HG02798 (cell line): ENCODE measurements around the gene KRTAP10-5.
"Not testable (repeated sequence)": the region's sequence is repeated elsewhere in the genome, so short reads cannot be mapped to it uniquely, and the experiment has no call there.

ENCODE experiments used
- ATAC-seq: cut with Tn5 transposase; IDR thresholded peaks from one replicate; pipeline ENCODE4 v1.9.1; 2021; ENCODE audit warnings: mild to moderate bottlenecking; ENCODE audit not compliant: unreplicated experiment, poor library complexity

The KRTAP10-5 gene, protein sequence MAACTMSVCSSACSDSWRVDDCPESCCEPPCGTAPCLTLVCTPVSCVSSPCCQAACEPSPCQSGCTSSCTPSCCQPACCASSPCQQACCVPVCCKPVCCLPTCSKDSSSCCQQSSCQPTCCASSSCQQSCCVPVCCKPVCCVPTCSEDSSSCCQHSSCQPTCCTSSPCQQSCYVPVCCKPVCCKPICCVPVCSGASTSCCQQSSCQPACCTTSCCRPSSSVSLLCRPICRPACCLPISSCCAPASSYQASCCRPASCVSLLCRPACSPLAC

DNA sequence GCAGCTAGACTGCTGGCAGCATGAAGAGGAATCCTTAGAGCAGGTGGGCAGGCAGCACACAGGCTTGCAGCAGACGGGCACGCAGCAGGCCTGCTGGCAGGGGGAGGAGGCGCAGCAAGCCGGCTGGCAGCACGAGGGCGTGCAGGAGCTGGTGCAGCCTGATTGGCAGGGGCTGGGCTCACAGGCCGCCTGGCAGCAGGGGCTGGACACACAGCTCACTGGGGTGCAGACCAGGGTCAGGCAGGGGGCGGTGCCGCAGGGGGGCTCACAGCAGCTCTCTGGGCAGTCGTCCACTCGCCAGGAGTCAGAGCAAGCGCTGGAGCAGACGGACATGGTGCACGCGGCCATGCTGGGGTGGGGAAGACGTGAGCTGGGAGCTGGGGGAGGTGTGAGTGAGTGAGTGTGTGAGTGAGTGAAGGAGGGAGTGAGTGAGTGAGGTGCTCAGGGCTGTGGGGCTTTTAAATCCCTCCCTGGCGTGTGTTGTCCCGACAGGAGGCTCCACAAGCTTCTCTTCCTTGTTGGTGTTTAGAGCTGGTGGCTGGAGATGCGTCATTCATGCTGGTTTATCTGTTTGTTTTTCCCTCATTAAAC lies at the start of gene KRTAP10-5:
Gene KRTAP10-5 (minus strand): TSS at position 374 of the 591 bp plus-strand sequence. CDS start 26 bp downstream, at position 348.
- not testable (repeated sequence) for ATAC-seq

DNA sequence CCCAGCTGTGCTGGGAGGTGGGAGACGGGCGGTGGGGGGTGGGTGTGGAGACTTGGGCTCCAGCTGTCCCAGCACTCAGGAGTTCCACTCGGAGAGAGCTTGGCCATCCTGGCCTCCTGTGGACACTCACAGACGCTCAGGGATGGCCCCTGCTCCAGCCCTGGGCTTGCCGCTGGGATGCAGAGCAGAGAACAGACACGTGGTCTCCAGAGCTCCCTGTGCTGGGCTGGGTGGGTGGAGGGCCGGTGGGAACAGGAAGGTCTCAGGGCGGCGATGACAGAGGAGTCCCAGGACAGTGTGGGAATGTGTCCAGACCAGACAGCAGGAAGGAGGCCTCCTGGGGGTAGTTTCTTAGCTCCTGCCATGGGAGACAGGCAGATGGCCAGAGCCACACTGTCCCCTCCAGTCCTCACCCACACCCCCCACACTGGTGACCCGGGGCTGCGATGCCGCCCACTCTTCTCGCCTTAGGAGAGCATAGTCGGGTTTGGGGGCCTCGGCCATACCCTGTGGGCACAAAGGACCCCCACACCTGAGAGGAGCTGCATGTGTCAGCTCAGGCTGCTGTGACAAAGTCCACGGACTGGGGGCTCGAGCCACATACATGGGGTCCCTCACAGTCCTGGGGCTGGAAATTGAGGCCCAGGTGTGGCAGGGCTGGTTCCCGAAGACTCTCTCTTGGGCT lies 48.4 kb upstream of the KRTAP10-5 start:
- ATAC-seq: no peak

DNA sequence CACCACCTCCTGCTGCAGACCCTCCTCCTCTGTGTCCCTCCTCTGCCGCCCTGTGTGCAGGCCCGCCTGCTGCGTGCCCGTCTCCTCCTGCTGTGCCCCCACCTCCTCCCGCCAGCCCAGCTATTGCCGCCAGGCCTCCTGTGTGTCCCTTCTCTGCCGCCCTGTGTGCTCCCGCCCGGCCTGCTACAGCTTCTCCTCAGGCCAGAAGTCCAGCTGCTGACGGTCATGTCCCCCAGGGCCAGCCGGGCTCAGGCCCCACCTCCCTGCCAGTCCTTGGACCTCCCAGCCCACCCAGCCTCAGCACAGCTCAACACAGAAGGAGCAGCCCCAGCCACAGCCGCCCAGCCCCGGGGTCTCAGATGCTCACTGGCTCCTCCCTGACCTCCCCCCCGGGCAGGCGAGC lies 47.4 kb upstream of the KRTAP10-5 start:
- ATAC-seq: not testable (repeated sequence)

DNA sequence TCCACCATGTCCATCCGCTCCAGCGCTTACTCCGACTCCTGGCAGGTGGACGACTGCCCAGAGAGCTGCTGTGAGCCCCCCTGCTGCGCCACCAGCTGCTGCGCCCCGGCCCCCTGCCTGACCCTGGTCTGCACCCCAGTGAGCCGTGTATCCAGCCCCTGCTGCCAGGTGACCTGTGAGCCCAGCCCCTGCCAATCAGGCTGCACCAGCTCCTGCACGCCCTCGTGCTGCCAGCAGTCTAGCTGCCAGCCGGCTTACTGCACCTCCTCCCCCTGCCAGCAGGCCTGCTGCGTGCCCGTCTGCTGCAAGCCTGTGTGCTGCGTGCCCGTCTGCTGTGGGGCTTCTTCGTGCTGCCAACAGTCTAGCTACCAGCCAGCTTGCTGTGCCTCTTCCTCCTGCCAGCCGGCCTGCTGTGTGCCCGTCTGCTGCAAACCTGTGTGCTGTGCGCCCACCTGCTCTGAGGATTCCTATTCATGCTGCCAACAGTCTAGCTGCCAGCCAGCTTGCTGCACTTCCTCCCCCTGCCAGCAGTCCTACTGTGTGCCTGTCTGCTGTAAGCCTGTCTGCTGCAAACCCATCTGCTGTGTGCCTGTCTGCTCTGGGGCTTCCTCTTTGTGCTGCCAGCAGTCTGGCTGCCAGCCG lies 46.9 kb upstream of the KRTAP10-5 start:
- ATAC-seq: not testable (repeated sequence)

DNA sequence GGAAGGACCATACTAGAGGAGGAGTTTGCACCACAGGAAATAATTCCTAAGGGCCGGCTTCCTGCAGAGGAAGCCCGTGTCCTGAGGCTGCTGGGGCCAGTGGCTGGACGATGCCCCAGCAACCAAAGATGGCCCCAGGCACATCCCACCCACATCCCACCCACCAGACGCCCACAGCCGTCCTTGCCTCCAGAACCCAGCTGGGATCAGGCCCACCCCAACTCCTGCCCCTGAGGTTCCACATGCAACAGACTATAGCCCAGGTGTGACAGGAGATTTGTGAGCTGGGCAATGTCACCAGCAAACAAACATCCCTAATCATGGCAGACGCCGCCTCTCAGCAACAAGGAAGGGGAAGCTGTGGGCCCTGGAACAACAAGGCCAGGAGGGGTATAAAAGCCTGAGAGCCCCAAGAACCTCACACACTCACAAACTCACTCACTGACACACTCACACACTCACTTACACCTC lies 46.3 kb upstream of the KRTAP10-5 start, which contains the start of gene KRTAP10-9:
Gene KRTAP10-9 (plus strand): TSS at position 421 of the 471 bp plus-strand sequence. CDS start 79 bp downstream, outside the sequence.
- no peak for ATAC-seq

DNA sequence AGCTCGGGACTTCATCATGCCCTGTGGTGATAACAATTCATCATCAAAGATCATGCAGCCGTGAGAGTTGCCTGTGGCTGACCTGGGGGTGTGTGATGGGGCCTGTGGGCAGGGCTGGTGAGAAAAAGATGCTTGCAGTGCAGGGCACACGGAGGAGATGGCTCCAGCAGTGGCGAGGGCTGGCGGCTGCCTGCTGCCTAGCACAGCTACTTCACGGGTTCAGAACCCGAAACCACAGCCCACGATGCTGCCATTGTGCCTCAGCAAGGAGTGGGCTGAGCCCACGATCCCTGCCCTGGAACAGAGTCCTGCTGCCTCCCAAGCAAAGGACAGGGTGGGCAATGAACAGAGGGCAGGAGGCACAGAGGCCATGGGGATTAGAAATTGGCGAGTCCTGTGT lies 45.9 kb upstream of the KRTAP10-5 start:
- ATAC-seq: no peak

DNA sequence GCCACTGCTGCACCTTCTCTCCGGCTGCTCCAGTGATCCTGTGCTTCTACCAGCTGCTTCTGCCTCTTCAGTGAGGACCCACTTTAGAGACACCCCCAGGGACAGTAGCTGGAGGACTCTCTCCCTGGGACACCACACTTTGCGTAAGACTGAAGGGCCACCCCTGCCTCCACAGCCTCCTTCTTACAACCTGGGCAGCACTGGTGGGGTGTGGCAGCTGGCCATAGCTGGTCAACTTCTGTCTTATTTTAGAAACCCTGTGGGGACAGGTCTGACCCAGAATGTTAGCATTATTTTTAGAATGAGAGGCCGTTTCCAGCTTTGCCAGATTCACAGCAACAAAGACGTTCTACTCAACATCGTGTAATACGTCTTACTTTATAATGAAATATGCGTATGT lies 45.4 kb upstream of the KRTAP10-5 start:
- no peak for ATAC-seq

DNA sequence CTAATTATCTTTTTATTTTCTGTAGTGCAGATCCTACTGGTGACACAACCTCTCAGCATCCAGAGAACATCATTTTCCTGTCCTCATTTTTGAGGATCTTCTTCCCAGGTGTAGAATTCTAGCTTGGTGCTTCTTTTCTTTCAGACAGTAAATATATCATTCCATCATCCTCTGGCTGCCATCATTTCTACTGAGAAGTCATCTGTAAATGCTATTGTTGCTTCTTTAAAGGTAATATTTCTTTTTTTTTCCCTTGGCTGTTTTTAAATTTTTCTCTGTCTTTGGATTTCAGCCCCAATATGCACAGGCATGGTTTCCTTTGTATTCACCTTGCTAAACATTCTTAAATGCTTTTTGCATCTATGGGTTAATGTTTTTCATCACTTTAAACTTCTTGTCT lies 43.2 kb upstream of the KRTAP10-5 start:
- ATAC-seq: no peak

DNA sequence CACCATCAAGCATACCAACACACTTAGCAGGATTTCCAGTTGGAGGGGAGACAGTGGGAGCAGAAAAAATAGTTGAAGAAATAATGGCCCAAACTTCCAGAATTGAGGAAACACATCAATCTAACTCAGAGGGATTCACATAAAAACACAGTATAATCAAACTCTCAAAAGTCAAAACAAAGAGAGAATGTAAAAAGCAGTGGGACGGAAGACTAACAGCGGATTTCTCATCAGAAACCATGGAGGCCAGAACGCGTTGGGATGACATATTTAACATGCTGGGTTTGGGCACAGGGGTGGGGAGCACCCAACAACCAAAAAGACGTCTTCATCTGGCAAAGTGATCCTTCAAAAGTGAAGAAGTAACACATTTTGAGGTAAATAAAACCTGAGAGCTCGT lies 39.5 kb upstream of the KRTAP10-5 start:
- no peak for ATAC-seq

DNA sequence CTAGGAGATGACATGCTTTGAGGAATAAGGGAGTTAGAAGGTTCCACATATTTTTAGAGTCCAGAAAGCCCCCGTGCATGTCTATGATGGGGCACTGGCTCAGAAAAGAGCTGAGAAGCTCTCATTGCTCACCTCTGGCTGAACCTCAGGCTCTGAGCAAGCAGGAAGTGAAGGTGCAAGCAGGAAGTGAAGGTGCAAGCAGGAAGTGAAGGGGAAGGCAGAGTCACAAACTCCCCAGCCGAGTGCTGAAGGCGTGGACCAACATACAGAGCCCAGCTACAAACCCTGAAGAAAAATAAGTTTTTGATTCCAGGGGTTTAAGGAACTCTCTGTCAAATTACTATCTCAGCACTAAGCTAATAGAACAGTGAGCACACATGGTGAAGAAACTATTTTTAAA lies 38.5 kb upstream of the KRTAP10-5 start:
- ATAC-seq: no peak

DNA sequence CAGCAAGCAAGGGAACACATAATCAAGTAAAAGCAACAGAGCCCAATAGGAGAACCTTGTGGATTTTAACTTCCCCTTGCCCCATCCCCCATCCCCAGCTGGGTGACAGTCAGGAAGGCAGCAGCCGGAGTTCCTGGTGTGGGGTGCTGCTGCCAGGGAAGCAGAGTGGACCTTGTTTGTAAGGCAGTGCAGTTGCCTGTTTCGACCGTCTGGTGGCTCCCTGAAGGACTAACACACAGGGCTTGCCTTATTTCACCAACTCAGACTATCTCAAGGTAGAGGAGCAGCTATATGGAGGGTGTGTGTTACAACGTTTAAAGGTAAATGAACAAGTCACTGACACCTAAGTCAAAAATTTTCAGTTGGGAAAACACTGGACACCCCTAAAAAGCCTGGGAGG lies 38.1 kb upstream of the KRTAP10-5 start:
- ATAC-seq: no peak

DNA sequence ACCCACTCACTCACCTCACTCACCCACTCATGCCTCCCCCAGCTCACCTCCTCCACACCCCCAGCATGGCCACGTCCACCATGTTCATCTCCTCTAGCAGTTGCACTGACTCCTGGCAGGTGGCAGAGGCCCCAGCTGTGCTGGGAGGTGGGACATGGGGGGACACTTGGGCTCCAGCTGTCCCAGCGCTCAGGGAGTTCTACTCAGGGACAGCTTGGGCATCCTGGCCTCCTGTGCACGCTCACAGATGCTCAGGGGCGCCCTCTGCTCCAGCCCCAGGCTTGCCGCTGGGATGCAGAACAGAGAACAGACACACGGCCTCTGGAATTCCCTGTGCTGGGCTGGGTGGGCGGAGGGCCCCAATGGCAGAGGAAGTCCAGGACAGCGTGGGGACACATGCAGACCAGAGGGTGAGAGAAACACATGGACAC lies 36.7 kb upstream of the KRTAP10-5 start:
- no peak for ATAC-seq

DNA sequence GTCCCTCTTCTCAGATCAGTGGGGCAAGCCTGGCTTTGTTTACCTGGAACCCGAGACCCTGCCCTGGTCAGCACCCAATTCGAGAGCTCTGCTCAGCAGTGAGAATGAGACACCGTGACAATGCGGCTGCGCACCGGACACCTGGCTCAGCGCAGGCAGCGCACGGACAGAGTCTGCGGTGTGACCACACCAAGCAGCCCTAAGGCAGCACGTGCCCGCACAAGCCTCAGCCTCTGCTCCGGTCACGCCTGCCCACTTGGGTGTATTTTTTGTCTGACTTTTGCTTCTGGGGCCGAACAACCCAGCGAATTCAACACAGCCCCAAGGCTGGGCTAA lies 36.2 kb upstream of the KRTAP10-5 start:
- no peak for ATAC-seq

DNA sequence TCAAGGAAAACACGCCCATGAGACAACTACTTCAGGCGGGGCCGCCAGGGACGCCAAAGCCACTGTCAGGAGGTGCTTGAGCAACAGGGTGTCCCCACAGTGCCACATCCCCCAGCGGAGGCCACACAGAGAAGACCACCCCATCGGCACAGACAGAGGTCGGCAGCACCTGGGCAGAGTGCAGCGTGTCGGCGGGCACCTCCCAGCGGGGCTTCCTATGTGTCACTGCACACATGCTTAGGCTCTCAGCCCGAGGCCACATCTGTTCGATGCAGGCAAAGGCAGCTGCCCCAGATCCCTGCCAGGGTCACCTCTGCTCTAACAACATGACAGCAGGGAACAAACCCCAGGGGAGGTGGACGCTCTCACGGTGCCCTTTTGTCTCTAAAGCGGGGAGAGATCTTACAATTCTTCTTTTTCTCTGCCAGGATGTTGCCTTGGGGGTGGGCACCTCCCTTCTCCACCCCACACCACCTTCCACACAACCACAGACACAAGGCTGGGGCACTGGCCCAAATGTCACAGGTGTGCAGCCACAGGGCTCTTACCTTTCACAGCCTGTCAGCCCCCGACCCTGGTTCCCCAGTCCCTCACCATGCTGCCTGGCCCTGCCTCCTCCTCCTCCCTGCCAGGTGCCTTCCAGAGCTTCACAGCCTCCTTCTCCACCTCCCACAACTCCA lies 35.6 kb upstream of the KRTAP10-5 start:
- ATAC-seq: no peak

DNA sequence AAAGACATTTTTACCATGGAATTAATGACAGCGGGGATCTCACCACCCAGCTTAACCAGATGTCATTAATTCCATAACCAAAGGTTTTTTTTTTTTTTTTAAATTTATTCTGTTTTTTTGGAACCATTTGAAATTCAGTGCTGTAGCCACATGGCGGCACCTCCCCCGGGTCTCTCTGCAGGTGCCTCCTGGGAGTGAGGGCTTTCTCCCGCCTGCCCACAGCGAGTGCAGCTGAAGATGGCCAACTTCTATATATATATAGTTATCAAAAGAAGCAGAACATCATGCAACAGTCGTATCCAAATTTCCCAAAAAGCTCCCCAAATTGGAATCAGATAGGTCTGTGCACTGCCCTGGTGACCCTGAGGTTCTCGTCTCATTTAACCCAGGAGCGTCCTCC lies 35.1 kb upstream of the KRTAP10-5 start:
- ATAC-seq: no peak

DNA sequence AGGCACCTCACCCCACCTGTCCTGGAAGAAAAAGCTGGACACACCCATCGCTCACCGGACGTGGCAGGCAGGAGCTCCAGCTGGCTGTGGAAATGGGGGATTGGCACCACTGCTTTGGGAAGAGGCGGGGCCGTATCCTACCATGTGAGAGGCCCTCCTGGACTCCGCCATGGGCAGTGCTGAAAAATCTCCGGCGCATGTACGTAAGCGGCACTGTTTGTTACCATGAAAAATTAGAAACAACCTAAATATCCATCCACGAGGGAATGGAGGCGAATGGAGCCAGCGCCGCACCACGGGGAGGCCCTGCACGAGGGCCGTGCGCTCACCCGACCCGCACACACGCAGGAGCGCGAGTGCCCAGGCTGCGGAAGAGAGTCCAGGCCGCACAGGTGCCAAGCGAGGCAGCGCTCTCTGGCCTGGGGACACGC lies 34.6 kb upstream of the KRTAP10-5 start:
- no peak for ATAC-seq

DNA sequence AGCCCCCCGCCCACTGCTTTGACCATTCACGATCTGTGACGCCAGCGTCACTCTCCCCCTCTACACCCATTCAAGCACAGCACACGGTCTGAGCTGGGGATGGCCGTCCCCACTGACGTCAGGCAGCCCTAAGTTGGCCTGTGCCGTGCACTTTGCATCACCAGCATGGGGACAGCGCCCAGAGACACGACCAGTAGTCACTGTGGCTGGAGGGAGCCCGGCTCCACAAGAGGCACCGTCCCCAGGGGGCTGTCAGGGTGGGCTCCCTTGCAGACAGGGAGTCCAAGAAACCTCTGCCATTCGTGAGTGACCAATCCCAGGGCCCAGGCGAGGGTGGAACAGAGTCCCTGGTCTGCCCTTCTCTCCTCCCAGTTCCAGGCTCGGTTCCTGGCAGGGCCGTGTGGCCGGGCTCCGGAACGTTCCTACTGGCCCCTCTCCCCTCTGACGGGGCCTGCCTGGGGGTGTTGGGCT lies 33.8 kb upstream of the KRTAP10-5 start:
- no peak for ATAC-seq

DNA sequence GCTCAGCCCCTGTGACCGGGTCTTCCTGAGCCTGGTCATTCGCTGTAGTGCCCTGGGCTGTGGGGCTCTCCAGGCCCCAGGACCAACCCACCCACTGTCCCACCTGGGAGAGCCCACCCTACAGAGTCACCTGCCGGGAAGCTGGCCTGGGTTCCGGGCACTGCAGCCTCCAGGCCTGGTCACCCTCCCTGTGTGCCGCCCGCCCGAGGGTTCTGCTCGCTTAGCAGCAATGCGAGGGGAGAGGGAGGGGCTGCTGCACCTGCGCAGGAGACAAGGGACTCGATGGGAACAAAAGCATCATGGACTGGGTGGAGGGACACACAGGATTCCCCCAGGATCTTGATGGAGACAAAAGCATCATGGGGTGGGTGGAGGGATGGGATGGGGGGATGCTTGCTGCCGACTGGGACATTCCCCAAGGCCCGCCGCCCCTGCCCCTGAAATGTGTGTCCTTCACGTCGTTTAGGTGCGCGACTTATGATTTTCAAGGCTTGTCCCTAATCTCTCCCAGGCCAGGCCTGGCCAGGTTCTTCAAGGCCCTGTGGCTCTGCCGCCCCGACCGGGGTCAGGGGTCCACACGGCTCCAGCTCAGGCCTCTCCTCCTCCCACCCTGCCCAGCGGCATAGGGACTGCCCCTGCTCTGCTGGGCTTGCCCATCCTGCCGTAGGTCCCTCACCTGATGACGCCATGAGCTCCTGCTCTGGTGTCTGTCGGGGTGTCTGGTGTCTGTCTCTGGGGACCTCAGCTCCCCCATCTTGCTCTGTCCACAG lies 33.2 kb upstream of the KRTAP10-5 start:
- no peak for ATAC-seq

DNA sequence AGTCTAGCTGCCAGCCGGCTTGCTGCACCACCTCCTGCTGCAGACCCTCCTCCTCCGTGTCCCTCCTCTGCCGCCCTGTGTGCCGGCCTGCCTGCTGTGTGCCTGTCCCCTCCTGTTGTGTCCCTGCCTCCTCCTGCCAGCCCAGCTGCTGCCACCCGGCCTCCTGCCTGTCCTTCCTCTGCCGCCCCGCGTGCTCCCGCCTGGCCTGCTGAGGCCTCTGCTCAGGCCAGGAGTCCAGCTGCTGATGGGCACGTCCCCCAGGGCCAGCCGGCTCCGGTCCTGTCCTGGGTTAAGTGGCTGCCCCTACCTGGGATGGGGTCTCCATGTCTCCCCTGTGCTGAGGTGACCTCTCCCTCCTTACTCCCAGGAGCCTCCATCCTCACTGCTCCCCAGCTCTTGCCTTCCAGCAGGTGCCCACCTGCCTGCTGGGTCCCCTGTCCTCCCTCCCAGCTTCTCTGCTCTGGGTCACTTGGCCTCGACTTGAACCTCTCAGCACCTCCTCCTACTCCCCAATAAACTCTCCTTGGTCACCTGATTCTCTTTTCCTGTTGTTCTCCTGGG lies 32.3 kb upstream of the KRTAP10-5 start:
- ATAC-seq: no peak
